ENCODE data around the gene ACTL10. TPM values are rescaled to one million over a fixed set of nuclear protein-coding genes. Genes with fewer than 3 reads are reported as not detected.

ACTL10 gene
- total RNA-seq, 1 donor: 1.7 TPM

- no peak overlapping the region for H3K4me3 ChIP-seq (ENCODE audit: low read depth, low read length)
- TF ChIP-seq CTCF (IDR thresholded peaks at IDR 0.05; ENCODE audit: insufficient read depth, low read depth, low read length): no peak
- no peak for DNase-seq (ENCODE audit: low read depth)
Observed at GRCh38 chr20:33669873-33670640, 3.3 kb downstream of the ACTL10 start.

- no peak for DNase-seq (ENCODE audit: low read depth)
- no peak overlapping the region for H3K4me3 ChIP-seq (ENCODE audit: low read depth, low read length)
- no peak for TF ChIP-seq CTCF (IDR thresholded peaks at IDR 0.05; ENCODE audit: insufficient read depth, low read depth, low read length)
Observed at GRCh38 chr20:33670715-33671499, 4.2 kb downstream of the ACTL10 start.

GRCh38 chr20:33671573-33672288 is 5.0 kb downstream of the ACTL10 start:
- no peak overlapping the region for H3K4me3 ChIP-seq (ENCODE audit: low read depth, low read length)
- no peak for DNase-seq (ENCODE audit: low read depth)
- TF ChIP-seq CTCF (IDR thresholded peaks at IDR 0.05; ENCODE audit: insufficient read depth, low read depth, low read length): no peak

GRCh38 chr20:33672426-33673113 is 5.8 kb downstream of the ACTL10 start:
- H3K4me3 ChIP-seq (ENCODE audit: low read depth, low read length): peak overlapping the region; percentile 81
- DNase-seq (ENCODE audit: low read depth): no peak
- TF ChIP-seq CTCF (IDR thresholded peaks at IDR 0.05; ENCODE audit: insufficient read depth, low read depth, low read length): no peak

- DNase-seq (ENCODE audit: low read depth): no peak
- peak overlapping the region; percentile 81 for H3K4me3 ChIP-seq (ENCODE audit: low read depth, low read length)
- TF ChIP-seq CTCF (IDR thresholded peaks at IDR 0.05; ENCODE audit: insufficient read depth, low read depth, low read length): no peak
Observed at GRCh38 chr20:33673114-33673409, 6.3 kb downstream of the ACTL10 start.
